HG02970 (cell line): ENCODE results near the gene CENPB.
"Not testable (repeated sequence)": the region's sequence is repeated elsewhere in the genome, so short reads cannot be mapped to it uniquely, and the experiment has no call there.

Source experiments
- ATAC-seq: cut with Tn5 transposase; IDR thresholded peaks from one replicate; pipeline ENCODE4 v1.9.1; 2021; ENCODE audit warnings: mild to moderate bottlenecking, moderate library complexity, moderate number of reproducible peaks; ENCODE audit not compliant: unreplicated experiment, low FRiP score

CENPB gene

GRCh38 chr20:3794701-3795420 is 8.3 kb upstream of the CENPB start:
- ATAC-seq = no peak

- not testable (repeated sequence) for ATAC-seq
These were observed 7.6 kb upstream of the CENPB start for GRCh38 chr20:3794168-3794567.

DNA sequence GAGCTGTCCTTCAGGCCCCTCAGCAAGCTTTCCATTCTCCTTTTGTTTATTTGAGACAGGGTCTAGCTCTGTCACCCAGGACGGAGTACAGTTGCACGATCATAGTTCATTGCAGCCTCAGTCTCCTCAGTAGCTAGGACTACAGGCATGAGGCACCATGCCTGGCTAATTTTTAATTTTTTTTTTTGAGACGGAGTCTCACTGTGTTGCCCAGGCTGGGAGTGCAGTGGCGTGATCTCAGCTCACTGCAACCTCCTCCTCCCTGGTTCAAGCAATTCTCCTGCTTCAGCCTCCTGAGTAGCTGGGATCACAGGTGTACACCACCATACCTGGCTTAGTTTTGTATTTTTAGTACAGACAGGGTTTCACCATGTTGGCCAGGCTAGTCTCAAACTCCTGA is 2.7 kb upstream of the CENPB start:
- ATAC-seq = not testable (repeated sequence)

GRCh38 chr20:3788685-3789155 is 2.2 kb upstream of the CENPB start:
- ATAC-seq = no peak

GRCh38 chr20:3787324-3788014 is 929 bp upstream of the CENPB start:
- no peak for ATAC-seq

GRCh38 chr20:3786126-3786484 is 435 bp downstream of the CENPB start:
- ATAC-seq = peak; percentile 19

- no peak for ATAC-seq
These were observed 1.1 kb downstream of the CENPB start for GRCh38 chr20:3785240-3786125.

GRCh38 chr20:3784863-3785239 is 1.7 kb downstream of the CENPB start:
- ATAC-seq = no peak

DNA sequence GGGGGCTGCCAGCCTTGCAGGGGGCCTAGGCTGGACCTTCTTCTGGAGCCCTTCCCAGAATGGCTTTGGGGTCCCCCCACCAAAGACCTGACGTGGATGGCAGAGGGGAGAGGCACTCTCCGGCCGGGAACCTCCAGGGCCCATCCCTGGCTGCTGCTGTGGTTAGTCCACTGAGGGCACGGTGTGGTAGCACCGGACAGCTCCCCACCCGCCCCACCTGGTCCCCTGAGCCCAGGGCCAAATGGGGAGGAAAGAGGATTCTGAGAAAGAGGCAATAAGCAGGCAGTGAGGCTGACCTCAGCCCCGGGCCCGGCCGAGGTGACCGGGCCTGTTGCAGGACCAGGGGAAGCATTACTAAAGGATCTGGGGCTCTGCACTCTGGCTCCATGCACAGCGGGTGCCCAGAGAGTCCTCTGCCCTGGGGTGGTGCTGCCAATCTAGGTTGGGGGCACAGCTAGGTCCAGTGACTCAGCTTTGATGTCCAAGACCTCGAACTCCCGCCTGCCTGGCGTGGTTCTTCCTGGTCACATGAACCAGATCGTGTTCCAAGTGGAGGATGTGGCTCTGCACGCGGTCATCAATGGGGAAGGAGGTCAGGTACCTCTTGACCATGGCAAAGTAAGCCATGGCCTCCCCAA is 2.2 kb downstream of the CENPB start:
- ATAC-seq = no peak

- no peak for ATAC-seq
These were observed 2.9 kb downstream of the CENPB start for GRCh38 chr20:3783511-3784195.

- ATAC-seq = no peak
These were observed 3.5 kb downstream of the CENPB start for GRCh38 chr20:3783068-3783489.

- no peak for ATAC-seq
These were observed 3.9 kb downstream of the CENPB start for GRCh38 chr20:3782597-3782996.

- no peak for ATAC-seq
These were observed 5.2 kb downstream of the CENPB start, which contains the start of gene SPEF1 for GRCh38 chr20:3781153-3781910. Gene SPEF1 (minus strand): TSS chr20:3781448. CDS start chr20:3781287, 161 bp downstream.

- ATAC-seq = no peak
These were observed 7.6 kb downstream of the CENPB start for GRCh38 chr20:3778976-3779375.

DNA sequence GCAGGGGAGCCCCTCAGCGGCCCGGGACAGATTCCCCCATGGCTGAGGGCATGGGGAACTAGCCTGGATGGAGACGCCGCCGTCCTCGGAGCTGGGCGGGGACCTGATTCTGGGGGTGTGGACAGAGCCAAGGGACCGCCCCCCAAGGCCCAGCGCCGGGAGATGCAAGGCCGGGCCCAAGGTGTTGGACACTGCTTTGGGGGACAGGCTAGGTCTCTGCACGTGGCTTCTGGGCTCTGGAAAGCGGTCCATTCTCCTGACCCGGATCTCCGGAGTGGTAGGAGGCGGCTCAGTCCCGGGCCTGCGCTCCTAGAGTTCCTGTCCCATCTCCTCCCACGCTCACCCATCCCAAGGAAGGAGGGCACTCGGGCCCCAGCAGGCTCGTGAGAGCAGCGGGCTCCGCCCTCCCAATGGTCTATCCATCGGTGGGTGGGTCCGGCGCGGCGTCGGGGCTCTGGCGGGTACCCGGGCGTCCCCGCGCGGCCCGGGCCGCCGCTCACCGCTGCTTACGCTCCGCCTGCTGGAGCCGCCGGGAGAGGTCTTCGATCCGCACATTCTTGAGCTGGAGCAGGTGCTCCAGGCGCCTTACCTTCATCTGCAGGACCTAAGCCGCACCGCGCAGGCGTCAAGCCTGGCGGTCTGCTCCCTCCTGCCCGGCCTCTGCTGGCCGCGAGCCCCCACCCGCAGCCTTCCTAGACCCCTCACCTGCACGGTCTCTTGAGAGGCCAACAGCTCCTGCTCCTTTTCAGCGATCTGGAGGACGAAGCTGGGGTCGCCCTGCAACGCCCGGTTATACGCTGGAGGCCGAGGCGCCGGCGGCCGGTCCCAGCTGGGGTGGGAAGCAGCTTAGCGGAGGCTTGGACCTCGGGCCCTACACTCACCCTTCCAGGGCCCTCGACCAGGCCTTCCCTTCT is 8.6 kb downstream of the CENPB start:
- ATAC-seq = no peak

DNA sequence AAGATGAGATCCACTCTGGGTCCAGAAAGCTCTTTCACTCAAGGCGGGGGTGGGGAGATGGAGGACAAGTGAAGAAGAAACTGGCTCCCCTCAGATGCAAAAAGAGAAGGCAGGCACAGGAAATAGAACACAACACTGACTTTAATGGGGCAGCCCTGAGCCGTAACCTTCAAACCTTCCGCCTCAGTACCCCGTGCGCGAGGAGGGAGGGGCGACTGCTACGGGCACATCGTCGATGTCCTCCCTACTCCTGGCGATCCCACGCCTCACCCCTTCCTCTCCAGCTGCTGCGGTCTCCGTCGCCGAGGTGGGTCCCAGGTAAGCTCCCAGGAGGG is 9.2 kb downstream of the CENPB start:
- ATAC-seq = no peak

DNA sequence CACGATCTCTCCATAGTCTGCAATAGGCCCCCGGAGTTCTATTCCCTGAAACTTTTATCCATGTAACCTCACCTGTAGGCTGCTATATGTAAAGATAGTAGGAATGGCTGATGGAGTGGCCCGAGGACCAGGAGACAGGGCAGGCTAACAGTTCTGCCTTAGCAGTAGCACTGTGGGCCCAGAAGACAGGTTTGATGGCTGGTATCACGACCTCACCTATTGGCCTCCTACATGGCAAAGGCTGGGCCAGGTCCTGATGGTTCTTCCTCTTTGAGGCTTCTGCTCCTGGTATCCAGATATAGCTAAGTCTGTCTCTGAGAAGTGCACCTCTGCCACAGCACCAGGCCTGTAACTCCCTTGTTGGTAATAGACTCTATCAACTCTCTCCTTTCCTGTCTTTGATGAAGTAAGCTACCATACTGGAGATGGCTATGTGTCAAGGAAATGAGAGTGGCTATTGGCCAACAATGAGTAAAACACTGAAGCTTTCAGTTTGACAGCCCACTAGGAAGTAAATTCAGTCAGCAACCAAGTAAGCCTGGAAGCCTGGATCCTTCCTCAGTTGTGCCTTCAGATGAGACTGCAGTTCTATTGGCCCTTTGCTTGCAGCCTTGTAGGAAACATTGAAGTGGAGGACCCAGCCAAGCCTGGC is 11.0 kb downstream of the CENPB start:
- no peak for ATAC-seq

GRCh38 chr20:3771552-3772058 is 14.9 kb downstream of the CENPB start:
- no peak for ATAC-seq
